CD4-positive, alpha-beta memory T cell (primary cell): Measurements from ENCODE around the gene OTOA. TPM values are rescaled to one million over a fixed set of nuclear protein-coding genes. Genes with fewer than 3 reads are reported as not detected.
A peak's percentile ranks its signal among the peaks of the same experiment; 100 is the strongest.
"Not testable (repeated sequence)": the region's sequence is repeated elsewhere in the genome, so short reads cannot be mapped to it uniquely, and the experiment has no call there.

ENCODE experiments used
- CTCF ChIA-PET: fragments of 350-600 bp; sonication (Branson Sonifier 250); formaldehyde crosslinking; loops from one replicate; lab custom pipeline; 2021; ENCODE audit warnings: inconsistent platforms; ENCODE audit not compliant: partially characterized antibody; lab: Charles Lee
- POLR2A ChIA-PET: fragments of 350-600 bp; sonication (Branson Sonifier 250); formaldehyde crosslinking; loops from one replicate; lab custom pipeline; 2021; ENCODE audit not compliant: partially characterized antibody; lab: Charles Lee
- DNase-seq, 5 donors: peaks; one replicate each; pipeline versions ENCODE4 v3.0.0 to v3.0.0-alpha.2; 2020 to 2022; ENCODE audit warnings: mixed read lengths in 1 of 5
- H3K27ac ChIP-seq: one replicate; pipeline ENCODE4 v1.7.0; 2013; ENCODE audit warnings: low read depth, low read length
- H3K27me3 ChIP-seq: 2 replicates; pipeline ENCODE4 v1.7.0; 2013; ENCODE audit warnings: mild to moderate bottlenecking, low read length, moderate library complexity; ENCODE audit not compliant: insufficient read depth
- H3K36me3 ChIP-seq: 2 replicates; pipeline ENCODE4 v1.7.0; 2013; ENCODE audit warnings: mild to moderate bottlenecking, low read length, moderate library complexity; ENCODE audit not compliant: insufficient read depth
- H3K4me1 ChIP-seq: 2 replicates; pipeline ENCODE4 v1.7.0; 2013; ENCODE audit warnings: mild to moderate bottlenecking, low read length, moderate library complexity; ENCODE audit not compliant: insufficient read depth
- H3K4me3 ChIP-seq, 2 donors: one replicate each; pipeline ENCODE4 v1.7.0; 2013; ENCODE audit warnings: low read length in 2 of 2, mild to moderate bottlenecking in 1 of 2
- H3K9me3 ChIP-seq, 2 donors: one replicate each; pipeline ENCODE4 v1.7.0; 2013; ENCODE audit warnings: low read length in 2 of 2, control low read depth in 1 of 2; ENCODE audit not compliant: control insufficient read depth in 1 of 2
- H3K27ac Mint-ChIP-seq, 7 donors: one replicate each; pipeline ENCODE4 v1.8.0; 2020 to 2021; ENCODE audit warnings: mixed read lengths in 7 of 7, mild to moderate bottlenecking in 6 of 7, inconsistent platforms in 3 of 7, moderate library complexity in 3 of 7
- H3K27me3 Mint-ChIP-seq, 2 donors: one replicate each; pipeline ENCODE4 v1.8.0; 2020 to 2021; ENCODE audit warnings: mixed read lengths in 2 of 2
- H3K36me3 Mint-ChIP-seq, 2 donors: one replicate each; pipeline ENCODE4 v1.8.0; 2020 to 2021; ENCODE audit warnings: mixed read lengths in 2 of 2, inconsistent platforms in 1 of 2, mild to moderate bottlenecking in 1 of 2
- H3K4me1 Mint-ChIP-seq, 4 donors: one replicate each; pipeline ENCODE4 v1.8.0; 2020 to 2021; ENCODE audit warnings: mixed read lengths in 4 of 4, mild to moderate bottlenecking in 1 of 4
- H3K4me3 Mint-ChIP-seq, 8 donors: one replicate each; pipeline ENCODE4 v1.8.0; 2020 to 2021; ENCODE audit warnings: mixed read lengths in 8 of 8, mild to moderate bottlenecking in 7 of 8, moderate library complexity in 6 of 8, inconsistent platforms in 3 of 8
- H3K9me3 Mint-ChIP-seq, 8 donors: one replicate each; pipeline ENCODE4 v1.8.0; 2020 to 2021; ENCODE audit warnings: mixed read lengths in 8 of 8, mild to moderate bottlenecking in 5 of 8, inconsistent platforms in 3 of 8, moderate library complexity in 1 of 8
- intact Hi-C: fragments of 100-400 bp; cut with micrococcal nuclease; formaldehyde crosslinking; loops from one replicate; pipeline ENCODE4 v1.15.1; 2023
- polyA plus RNA-seq, 2 donors: library from polyadenylated mRNA; unstranded; fragments of 300-500 nt; fragmentation: Illumina TruSeq; gene quantifications; one replicate each; pipeline ENCODE4 v1.2.3, GENCODE V29; 2021
- total RNA-seq, 2 experiments: library from RNA; stranded (reverse); gene quantifications; one replicate each; pipeline ENCODE4 v1.2.3, GENCODE V29; 2021

Gene OTOA
- total and polyA plus RNA-seq, 4 experiments from 2014 or later = 0.11 to 0.17 TPM; not detected in 2

GRCh38 chr16:21793310-21793709, 129.5 kb downstream of the OTOA start:
- CTCF ChIA-PET, POLR2A ChIA-PET, H3K27me3 ChIP-seq, H3K9me3 Mint-ChIP-seq, H3K27me3 Mint-ChIP-seq, H3K27ac Mint-ChIP-seq, H3K4me1 Mint-ChIP-seq, H3K27ac ChIP-seq, H3K4me3 Mint-ChIP-seq, H3K4me1 ChIP-seq, intact Hi-C loops, H3K4me3 ChIP-seq, H3K36me3 Mint-ChIP-seq, H3K36me3 ChIP-seq, H3K9me3 ChIP-seq, DNase-seq: not testable (repeated sequence)

GRCh38 chr16:21798601-21799000, 134.8 kb downstream of the OTOA start:
- H3K36me3 ChIP-seq, H3K9me3 ChIP-seq, H3K27ac ChIP-seq, CTCF ChIA-PET, H3K27me3 ChIP-seq, H3K4me1 ChIP-seq, H3K4me3 ChIP-seq, DNase-seq, H3K9me3 Mint-ChIP-seq, H3K27me3 Mint-ChIP-seq, H3K27ac Mint-ChIP-seq, H3K4me1 Mint-ChIP-seq, POLR2A ChIA-PET, intact Hi-C loops, H3K4me3 Mint-ChIP-seq: not testable (repeated sequence)
- peaks cover 13 to 14% of the 10 kb centered on the region in 2 donors for H3K36me3 Mint-ChIP-seq

- POLR2A ChIA-PET, H3K9me3 Mint-ChIP-seq, H3K27me3 Mint-ChIP-seq, H3K27ac ChIP-seq, H3K4me3 Mint-ChIP-seq, H3K36me3 ChIP-seq, H3K4me1 Mint-ChIP-seq, H3K9me3 ChIP-seq, H3K27me3 ChIP-seq, H3K4me1 ChIP-seq, H3K4me3 ChIP-seq: not testable (repeated sequence)
- intact Hi-C loops = loop anchor here (10.0 kb wide), 1 partner anchor 147 kb away; the partner anchor contains the start of gene IGSF6
- Mint-ChIP-seq H3K36me3 (peaks cover 5 to 19% of the 10 kb centered on the region in 2 donors), H3K27ac (peak overlapping the region in 3 of 7 donors; percentile 37 to 56 (median 53))
- DNase-seq = peak in 1 of 5 donors; percentile 18
- CTCF ChIA-PET = interaction anchor here (0.6 to 0.8 kb wide), 2 partner anchors 144 to 839 kb away, joined by 3 read pairs; no protein-coding TSS in a partner anchor
Measured at GRCh38 chr16:21801538-21802374, 138.0 kb downstream of the OTOA start.

GRCh38 chr16:21802375-21802663, 138.6 kb downstream of the OTOA start:
- H3K9me3 Mint-ChIP-seq, POLR2A ChIA-PET, H3K4me3 ChIP-seq, H3K4me3 Mint-ChIP-seq, H3K27ac Mint-ChIP-seq, H3K4me1 Mint-ChIP-seq, H3K27ac ChIP-seq, H3K27me3 ChIP-seq, H3K36me3 ChIP-seq, H3K9me3 ChIP-seq, H3K4me1 ChIP-seq, DNase-seq, H3K27me3 Mint-ChIP-seq: not testable (repeated sequence)
- CTCF ChIA-PET = interaction anchor here (0.6 to 0.8 kb wide), 2 partner anchors 145 to 839 kb away, joined by 3 read pairs; no protein-coding TSS in a partner anchor
- intact Hi-C loops = loop anchor here (10.0 kb wide), 1 partner anchor 148 kb away; the partner anchor contains the start of gene IGSF6
- peaks cover 5 to 19% of the 10 kb centered on the region in 2 donors for H3K36me3 Mint-ChIP-seq

Other genes with a start within 250 kb of the OTOA start
- 10 to 100 TPM; 71.1 to 92.8 TPM for gene METTL9, start 64.4 kb upstream of the OTOA start, total RNA-seq
- 100 to 1,000 TPM; 122 to 175 TPM for gene METTL9, start 64.4 kb upstream of the OTOA start, polyA plus RNA-seq
- 1 to 10 TPM; 3.9 to 5.1 TPM for gene IGSF6, start 11.4 kb upstream of the OTOA start, total RNA-seq
- under 1 TPM; 0.13 to 0.31 TPM for gene IGSF6, start 11.4 kb upstream of the OTOA start, polyA plus RNA-seq
- 100 to 1,000 TPM; 216 to 271 TPM for gene NPIPB4, start 193.8 kb downstream of the OTOA start, total RNA-seq
- gene NPIPB4, start 193.8 kb downstream of the OTOA start, polyA plus RNA-seq = 10 to 100 TPM in 1 of 2 donors, 1 to 10 TPM in 1; 1.8 to 17.0 TPM